ENCODE results near the gene DDRGK1.

DNA sequence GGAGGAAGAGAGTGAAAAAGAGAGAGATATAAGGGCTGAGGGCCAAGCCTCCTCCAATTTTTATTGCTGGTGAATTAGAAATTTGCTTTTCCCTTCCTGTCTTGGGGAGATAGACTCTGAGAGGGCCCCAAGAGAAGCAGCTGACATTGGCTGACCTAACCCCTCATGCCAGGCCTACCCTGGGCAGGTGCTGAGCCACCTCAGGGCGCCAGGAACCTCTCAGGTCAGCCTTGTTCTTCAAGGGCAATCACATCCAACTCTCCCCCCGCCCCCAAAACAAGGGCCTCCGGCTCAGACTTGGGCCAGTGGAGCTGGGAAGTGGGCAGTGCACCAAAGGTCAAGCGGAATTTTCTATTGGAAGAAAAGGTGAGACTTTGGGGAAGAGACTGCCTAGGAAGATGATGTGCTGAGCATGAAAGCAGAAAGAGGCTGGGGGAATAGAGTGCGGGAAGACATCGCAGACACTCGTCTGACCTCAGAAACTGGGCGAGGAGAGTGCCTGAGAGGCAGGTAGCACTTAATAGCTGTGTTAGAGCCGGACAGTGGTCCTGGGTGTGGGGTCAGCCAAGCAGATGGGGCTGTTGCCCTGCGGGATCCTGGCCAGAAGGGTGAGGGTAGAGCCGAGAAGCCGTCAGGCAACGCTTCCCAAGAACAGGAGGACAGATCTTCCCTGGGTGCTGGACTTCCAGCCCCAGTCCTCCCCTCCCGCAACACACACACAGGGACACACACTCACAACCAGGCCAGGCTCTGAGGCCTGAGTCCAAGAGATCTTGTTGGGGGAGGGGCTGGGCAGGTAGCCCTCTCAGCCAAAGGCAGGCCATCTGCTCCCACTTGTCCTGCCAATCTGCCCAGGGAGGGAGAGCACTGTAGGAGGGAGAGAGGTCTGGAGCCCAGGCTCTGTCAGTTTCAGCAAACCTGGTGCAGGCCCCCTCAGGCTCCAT, 41.1 kb downstream of the DDRGK1 start:
- TF ChIP-seq, protein P1, sequence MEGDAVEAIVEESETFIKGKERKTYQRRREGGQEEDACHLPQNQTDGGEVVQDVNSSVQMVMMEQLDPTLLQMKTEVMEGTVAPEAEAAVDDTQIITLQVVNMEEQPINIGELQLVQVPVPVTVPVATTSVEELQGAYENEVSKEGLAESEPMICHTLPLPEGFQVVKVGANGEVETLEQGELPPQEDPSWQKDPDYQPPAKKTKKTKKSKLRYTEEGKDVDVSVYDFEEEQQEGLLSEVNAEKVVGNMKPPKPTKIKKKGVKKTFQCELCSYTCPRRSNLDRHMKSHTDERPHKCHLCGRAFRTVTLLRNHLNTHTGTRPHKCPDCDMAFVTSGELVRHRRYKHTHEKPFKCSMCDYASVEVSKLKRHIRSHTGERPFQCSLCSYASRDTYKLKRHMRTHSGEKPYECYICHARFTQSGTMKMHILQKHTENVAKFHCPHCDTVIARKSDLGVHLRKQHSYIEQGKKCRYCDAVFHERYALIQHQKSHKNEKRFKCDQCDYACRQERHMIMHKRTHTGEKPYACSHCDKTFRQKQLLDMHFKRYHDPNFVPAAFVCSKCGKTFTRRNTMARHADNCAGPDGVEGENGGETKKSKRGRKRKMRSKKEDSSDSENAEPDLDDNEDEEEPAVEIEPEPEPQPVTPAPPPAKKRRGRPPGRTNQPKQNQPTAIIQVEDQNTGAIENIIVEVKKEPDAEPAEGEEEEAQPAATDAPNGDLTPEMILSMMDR (IDR thresholded peaks at IDR 0.05; ENCODE audit: low read depth, low read length, poor library complexity, severe bottlenecking), result no peak
- no peak for TF ChIP-seq EZH2phosphoT487 (IDR thresholded peaks at IDR 0.05; ENCODE audit: borderline replicate concordance, low read length)
